Loucy (cell line): ENCODE measurements around the gene VPS37C.

Source experiments
- H2AFZ ChIP-seq: fragments of 200-600 bp; sonication (generic); 2 replicates; pipeline ENCODE4 v1.6.0; 2016; ENCODE audit warnings: antibody characterized with exemption, mild to moderate bottlenecking, low read length, moderate library complexity
- H3F3A ChIP-seq: fragments of 200-600 bp; 2 replicates; pipeline ENCODE4 v1.6.0; 2016; ENCODE audit warnings: antibody characterized with exemption, low read depth, mild to moderate bottlenecking
- H3K27me3 ChIP-seq: fragments of 200-600 bp; sonication (generic); 2 replicates; pipeline ENCODE4 v1.6.1; 2014; ENCODE audit warnings: low read length, mild to moderate bottlenecking; ENCODE audit not compliant: insufficient read depth, poor library complexity, severe bottlenecking
- H3K36me3 ChIP-seq: fragments of 200-600 bp; sonication (generic); 2 replicates; pipeline ENCODE4 v1.6.1; 2016; ENCODE audit warnings: low read length; ENCODE audit not compliant: insufficient read depth
- H3K4me1 ChIP-seq: fragments of 200-600 bp; sonication (generic); 2 replicates; pipeline ENCODE4 v1.5.1; 2014; ENCODE audit warnings: low read length, mild to moderate bottlenecking; ENCODE audit not compliant: insufficient read depth, poor library complexity, severe bottlenecking
- H3K4me2 ChIP-seq: fragments of 200-600 bp; sonication (generic); 2 replicates; pipeline ENCODE4 v1.6.0; 2014; ENCODE audit warnings: antibody characterized with exemption, low read length, low read depth, mild to moderate bottlenecking; ENCODE audit not compliant: poor library complexity, severe bottlenecking
- H3K4me3 ChIP-seq: fragments of 200-600 bp; sonication (generic); 2 replicates; pipeline ENCODE4 v1.5.1; 2014; ENCODE audit warnings: low read length, mild to moderate bottlenecking, mixed read lengths; ENCODE audit not compliant: poor library complexity, severe bottlenecking
- H3K79me2 ChIP-seq: fragments of 200-600 bp; sonication (generic); 2 replicates; pipeline ENCODE4 v1.6.1; 2014; ENCODE audit warnings: low read length; ENCODE audit not compliant: insufficient read depth
- H3K9ac ChIP-seq: fragments of 200-600 bp; sonication (generic); 2 replicates; pipeline ENCODE4 v1.6.0; 2014; ENCODE audit warnings: mild to moderate bottlenecking, low read depth, low read length, moderate library complexity; ENCODE audit not compliant: poor library complexity, severe bottlenecking
- H3K9me2 ChIP-seq: fragments of 200-600 bp; sonication (generic); replicated peaks from 2 replicates; pipeline ENCODE4 v1.6.1; 2016; ENCODE audit warnings: low read depth, low read length, mixed read lengths
- H3K9me3 ChIP-seq: fragments of 200-600 bp; sonication (generic); 2 replicates; pipeline ENCODE4 v1.6.1; 2014; ENCODE audit warnings: mild to moderate bottlenecking, antibody characterized with exemption, low read length, low read depth; ENCODE audit not compliant: insufficient read depth
- H4K20me1 ChIP-seq: fragments of 200-600 bp; sonication (generic); 2 replicates; pipeline ENCODE4 v1.6.0; 2014; ENCODE audit warnings: antibody characterized with exemption, low read length, mild to moderate bottlenecking; ENCODE audit not compliant: insufficient read depth, poor library complexity, severe bottlenecking
- EZH2phosphoT487 ChIP-seq: fragments of 200-600 bp; IDR thresholded peaks from 2 replicates; pipeline ENCODE4 v1.6.1; 2018; ENCODE audit warnings: antibody characterized with exemption, mild to moderate bottlenecking, moderate library complexity, borderline replicate concordance
- TF ChIP-seq, protein P1 (sequence below): fragments of 200-600 bp; sonication (generic); conservative IDR thresholded peaks from 2 replicates; pipeline ENCODE4 v1.5.1; 2014; ENCODE audit warnings: mild to moderate bottlenecking, antibody characterized with exemption, low read length

Gene VPS37C

DNA sequence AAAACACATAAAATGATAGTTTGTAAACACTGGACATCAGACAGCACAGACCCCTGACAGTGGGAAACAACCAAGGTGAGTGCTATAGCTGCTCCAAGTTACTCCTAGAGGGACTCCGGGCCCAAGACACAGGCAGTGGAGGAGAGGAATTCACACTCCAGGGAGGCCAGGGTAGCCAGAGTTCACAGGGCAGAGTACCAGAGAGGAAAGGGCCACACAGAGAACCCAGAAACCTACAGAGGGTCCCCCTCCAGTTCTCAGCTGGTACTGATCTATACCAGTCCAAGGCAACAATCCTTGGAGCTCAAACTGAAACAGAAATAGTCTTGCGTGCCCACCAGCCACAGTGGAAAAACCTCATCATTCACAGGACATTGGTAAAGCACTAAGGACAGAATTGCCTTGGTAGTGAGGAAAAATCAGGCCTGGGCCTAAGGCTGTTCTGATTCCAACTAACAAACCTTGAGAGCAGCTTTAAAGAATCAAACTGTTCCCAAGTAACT is 7.6 kb downstream of the VPS37C start:
- TF ChIP-seq, protein P1, sequence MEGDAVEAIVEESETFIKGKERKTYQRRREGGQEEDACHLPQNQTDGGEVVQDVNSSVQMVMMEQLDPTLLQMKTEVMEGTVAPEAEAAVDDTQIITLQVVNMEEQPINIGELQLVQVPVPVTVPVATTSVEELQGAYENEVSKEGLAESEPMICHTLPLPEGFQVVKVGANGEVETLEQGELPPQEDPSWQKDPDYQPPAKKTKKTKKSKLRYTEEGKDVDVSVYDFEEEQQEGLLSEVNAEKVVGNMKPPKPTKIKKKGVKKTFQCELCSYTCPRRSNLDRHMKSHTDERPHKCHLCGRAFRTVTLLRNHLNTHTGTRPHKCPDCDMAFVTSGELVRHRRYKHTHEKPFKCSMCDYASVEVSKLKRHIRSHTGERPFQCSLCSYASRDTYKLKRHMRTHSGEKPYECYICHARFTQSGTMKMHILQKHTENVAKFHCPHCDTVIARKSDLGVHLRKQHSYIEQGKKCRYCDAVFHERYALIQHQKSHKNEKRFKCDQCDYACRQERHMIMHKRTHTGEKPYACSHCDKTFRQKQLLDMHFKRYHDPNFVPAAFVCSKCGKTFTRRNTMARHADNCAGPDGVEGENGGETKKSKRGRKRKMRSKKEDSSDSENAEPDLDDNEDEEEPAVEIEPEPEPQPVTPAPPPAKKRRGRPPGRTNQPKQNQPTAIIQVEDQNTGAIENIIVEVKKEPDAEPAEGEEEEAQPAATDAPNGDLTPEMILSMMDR: no peak
- no peak for TF ChIP-seq EZH2phosphoT487
- no peaks in the 10 kb centered on the region for H3K9me2 ChIP-seq
- H3K4me2 ChIP-seq: no peak overlapping the region

DNA sequence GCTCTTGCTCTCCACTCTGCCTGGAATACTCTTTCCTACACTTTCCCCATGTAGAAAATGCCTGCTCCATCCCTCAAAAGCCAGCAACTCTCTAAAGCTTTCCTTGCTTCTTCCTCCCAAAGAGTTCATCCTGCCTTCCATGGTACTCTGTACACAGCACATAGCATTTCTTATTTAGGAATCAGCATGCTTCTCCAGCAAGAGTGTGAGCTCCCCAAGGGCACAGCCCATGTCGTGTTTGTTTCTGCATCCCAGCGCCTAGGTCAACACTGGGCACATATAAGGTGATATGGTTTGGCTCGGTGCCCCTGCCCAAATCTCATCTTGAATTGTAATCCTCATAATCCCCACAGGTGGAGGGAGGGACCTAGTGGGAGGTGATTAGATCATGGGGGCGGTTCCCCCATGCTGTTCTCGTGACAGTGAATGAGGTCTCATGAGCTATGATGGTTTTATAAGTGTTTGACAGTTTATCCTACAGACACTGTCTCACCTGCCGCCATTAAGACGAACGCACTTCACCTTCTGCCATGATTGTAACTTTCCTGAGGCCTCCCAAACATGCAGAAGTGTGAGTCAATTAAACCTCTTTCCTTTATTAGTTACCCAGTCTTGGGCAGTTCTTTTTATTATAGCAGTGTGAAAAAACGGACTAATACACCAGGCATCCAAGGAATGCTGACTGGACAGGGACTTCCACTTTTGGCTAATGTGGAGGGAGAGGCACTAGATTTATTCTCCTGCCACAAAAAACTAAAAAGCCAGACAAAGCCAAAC is 8.2 kb downstream of the VPS37C start:
- H2AFZ ChIP-seq: no peak overlapping the region
- no peaks in the 10 kb centered on the region for H3K36me3 ChIP-seq
- no peak overlapping the region for H3K4me2 ChIP-seq
- no peaks in the 10 kb centered on the region for H3K27me3 ChIP-seq
- H3K9me3 ChIP-seq: peaks cover 12% of the 10 kb centered on the region; the same call in 1 of the 2 replicates
- H3K9ac ChIP-seq: no peak overlapping the region
- H3K4me3 ChIP-seq: no peak overlapping the region
- TF ChIP-seq, protein P1: no peak
- no peak for TF ChIP-seq EZH2phosphoT487
- H3K9me2 ChIP-seq: no peaks in the 10 kb centered on the region
- no peaks in the 10 kb centered on the region for H3K4me1 ChIP-seq
- no peaks in the 10 kb centered on the region for H3F3A ChIP-seq
- no peaks in the 10 kb centered on the region for H4K20me1 ChIP-seq
- H3K79me2 ChIP-seq: peaks cover 4% of the 10 kb centered on the region; the same call in 1 of the 2 replicates

More for the DNA sequence above, 7.6 kb downstream of the VPS37C start:
- Histone ChIP-seq H3F3A (0 out of 2 replicates have a peak, but pooled peaks cover 3% of the 10 kb centered on the region), H3K79me2 (peaks cover 4% of the 10 kb centered on the region; the same call in 1 of the 2 replicates), H2AFZ (no peak overlapping the region), H3K4me1 (no peaks in the 10 kb centered on the region), H3K36me3 (no peaks in the 10 kb centered on the region), H4K20me1 (no peaks in the 10 kb centered on the region), H3K9me3 (peaks cover 12% of the 10 kb centered on the region; the same call in 1 of the 2 replicates), H3K4me3 (no peak overlapping the region), H3K27me3 (no peaks in the 10 kb centered on the region), H3K9ac (no peak overlapping the region)

DNA sequence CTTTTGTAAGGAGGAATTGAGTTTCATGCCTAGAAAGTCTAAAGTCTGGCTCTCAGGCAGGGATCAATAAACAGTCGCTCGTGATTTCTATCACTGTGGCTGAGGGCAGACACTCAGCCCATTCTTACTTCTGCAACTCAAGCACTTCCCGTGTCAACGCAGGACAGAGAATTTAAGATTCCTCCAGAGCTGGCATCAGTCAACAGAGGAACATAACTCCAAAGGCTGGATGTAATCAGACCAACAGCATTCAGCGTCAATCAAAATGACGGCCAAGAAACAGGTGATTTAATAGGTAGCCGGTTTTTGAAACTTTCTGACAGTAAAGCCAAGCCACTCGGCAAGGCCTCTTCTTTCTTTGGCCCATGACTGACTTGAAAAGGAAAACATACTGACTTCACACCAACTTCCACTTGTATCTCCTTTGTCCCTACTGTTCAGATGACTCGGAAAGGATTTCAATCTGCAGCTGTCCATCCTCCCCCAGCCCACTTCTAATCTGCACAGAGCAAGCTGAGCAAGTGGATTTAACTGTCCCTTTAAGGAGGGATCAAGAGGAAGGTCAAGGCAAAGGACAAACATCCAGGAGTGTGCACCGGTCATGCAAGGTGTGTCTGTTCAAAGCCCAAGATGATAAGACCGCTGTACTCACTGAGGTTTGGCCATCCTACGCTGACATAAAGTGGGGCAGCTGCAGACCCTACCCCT is 9.5 kb downstream of the VPS37C start:
- peaks cover 4% of the 10 kb centered on the region; the same call in 1 of the 2 replicates for H3K79me2 ChIP-seq

More for the DNA sequence above, 9.5 kb downstream of the VPS37C start:
- no peaks in the 10 kb centered on the region for H3K27me3 ChIP-seq
- no peak overlapping the region for H3K4me2 ChIP-seq
- H3K9me2 ChIP-seq: no peaks in the 10 kb centered on the region
- H3K36me3 ChIP-seq: no peaks in the 10 kb centered on the region
- H4K20me1 ChIP-seq: no peaks in the 10 kb centered on the region
- H3K4me3 ChIP-seq: no peak overlapping the region
- H3K4me1 ChIP-seq: no peaks in the 10 kb centered on the region
- no peak overlapping the region for H3K9ac ChIP-seq
- no peaks in the 10 kb centered on the region for H3F3A ChIP-seq
- peaks cover 12% of the 10 kb centered on the region; the same call in 1 of the 2 replicates for H3K9me3 ChIP-seq
- H2AFZ ChIP-seq: no peak overlapping the region
- TF ChIP-seq EZH2phosphoT487: no peak
- TF ChIP-seq, protein P1: no peak
